Neutrophil (primary cell): Measurements from ENCODE around the gene MUC5B.

Experiments
- H3K27ac ChIP-seq: fragments of 200-600 bp; sonication (generic); 2 replicates; pipeline ENCODE4 v1.5.1; 2016; ENCODE audit warnings: mild to moderate bottlenecking, moderate library complexity
- H3K27me3 ChIP-seq: fragments of 200-600 bp; sonication (generic); 2 replicates; pipeline ENCODE4 v1.6.0; 2016; ENCODE audit warnings: mild to moderate bottlenecking
- H3K36me3 ChIP-seq: fragments of 200-600 bp; sonication (generic); 2 replicates; pipeline ENCODE4 v1.5.1; 2017
- H3K4me1 ChIP-seq, 2 experiments: fragments of 200-600 bp in 1 of 2; sonication (generic) in 1 of 2; 1 replicate in 1 of 2; 2 replicates in 1 of 2; pipeline versions ENCODE4 v1.5.1 to v1.6.1; 2013 to 2016; ENCODE audit warnings: low read depth in 1 of 2, low read length in 1 of 2, mild to moderate bottlenecking in 1 of 2, moderate library complexity in 1 of 2; ENCODE audit not compliant: control insufficient read depth in 1 of 2, insufficient read depth in 1 of 2
- H3K4me3 ChIP-seq, 2 experiments: fragments of 200-600 bp in 1 of 2; sonication (generic) in 1 of 2; 1 replicate in 1 of 2; 2 replicates in 1 of 2; pipeline ENCODE4 v1.5.1; 2013 to 2016; ENCODE audit warnings: low read depth in 1 of 2, low read length in 1 of 2, mild to moderate bottlenecking in 1 of 2, moderate library complexity in 1 of 2
- H3K9me3 ChIP-seq: fragments of 200-600 bp; sonication (generic); 2 replicates; pipeline ENCODE4 v1.5.1; 2016
- CTCF ChIP-seq: fragments of 200-600 bp; sonication (generic); IDR thresholded peaks from 2 replicates; pipeline ENCODE4 v1.5.1; 2016; ENCODE audit warnings: antibody characterized with exemption

Gene MUC5B

GRCh38 chr11:1271002-1271401, 48.1 kb downstream of the MUC5B start:
- Histone ChIP-seq H3K27me3 (no peaks in the 10 kb centered on the region), H3K4me1 (no peaks in the 10 kb centered on the region), H3K9me3 (no peaks in the 10 kb centered on the region), H3K36me3 (peaks cover 35% of the 10 kb centered on the region), H3K27ac (no peak overlapping the region), H3K4me3 (no peak overlapping the region)
- TF ChIP-seq CTCF, result no peak

GRCh38 chr11:1271406-1271805, 48.5 kb downstream of the MUC5B start:
- Histone ChIP-seq H3K4me1 (no peaks in the 10 kb centered on the region), H3K27me3 (no peaks in the 10 kb centered on the region), H3K36me3 (peaks cover 39% of the 10 kb centered on the region), H3K9me3 (no peaks in the 10 kb centered on the region), H3K27ac (no peak overlapping the region), H3K4me3 (no peak overlapping the region)
- TF ChIP-seq CTCF, result no peak

GRCh38 chr11:1271927-1272326, 49.1 kb downstream of the MUC5B start:
- no peaks in the 10 kb centered on the region for H3K4me1 ChIP-seq
- no peak for TF ChIP-seq CTCF
- no peaks in the 10 kb centered on the region for H3K9me3 ChIP-seq
- no peaks in the 10 kb centered on the region for H3K27me3 ChIP-seq
- peaks cover 44% of the 10 kb centered on the region for H3K36me3 ChIP-seq
- no peak overlapping the region for H3K27ac ChIP-seq
- H3K4me3 ChIP-seq, result no peak overlapping the region

- Histone ChIP-seq H3K4me1 (no peaks in the 10 kb centered on the region), H3K9me3 (no peaks in the 10 kb centered on the region), H3K27me3 (no peaks in the 10 kb centered on the region), H3K4me3 (no peak overlapping the region), H3K27ac (no peak overlapping the region), H3K36me3 (peaks cover 50% of the 10 kb centered on the region)
- no peak for TF ChIP-seq CTCF
These were observed 49.7 kb downstream of the MUC5B start for GRCh38 chr11:1272531-1272930.

- H3K27ac ChIP-seq, result no peak overlapping the region
- peaks cover 70% of the 10 kb centered on the region for H3K36me3 ChIP-seq
- TF ChIP-seq CTCF, result no peak
- no peaks in the 10 kb centered on the region for H3K9me3 ChIP-seq
- H3K27me3 ChIP-seq, result no peaks in the 10 kb centered on the region
- H3K4me3 ChIP-seq, result no peak overlapping the region
- no peaks in the 10 kb centered on the region for H3K4me1 ChIP-seq
These were observed 51.6 kb downstream of the MUC5B start for GRCh38 chr11:1274501-1274900.

- no peaks in the 10 kb centered on the region for H3K27me3 ChIP-seq
- H3K4me1 ChIP-seq, result no peaks in the 10 kb centered on the region
- no peak overlapping the region for H3K27ac ChIP-seq
- H3K4me3 ChIP-seq, result no peak overlapping the region
- H3K36me3 ChIP-seq, result peaks cover 75% of the 10 kb centered on the region
- TF ChIP-seq CTCF, result no peak
- H3K9me3 ChIP-seq, result no peaks in the 10 kb centered on the region
These were observed 52.2 kb downstream of the MUC5B start for GRCh38 chr11:1275021-1275420.
